Body of pancreas (tissue), 4 donors: Measurements from ENCODE around the gene ERCC2. TPM values are rescaled to one million over a fixed set of nuclear protein-coding genes. Genes with fewer than 3 reads are reported as not detected.
"Not testable (repeated sequence)": the region's sequence is repeated elsewhere in the genome, so short reads cannot be mapped to it uniquely, and the experiment has no call there.

Experiments
- ATAC-seq: fragments of 150-250 bp; one replicate; pipeline ENCODE4 v1.9.1; 2016
- DNase-seq, 4 donors: peaks; one replicate each; pipeline ENCODE4 v3.0.0-alpha.2; 2019
- H3K27ac ChIP-seq, 4 donors: fragments of 200-600 bp; sonication (generic); 1 replicate in 3 of 4; 2 replicates in 1 of 4; pipeline versions ENCODE4 v1.5.1 to v1.6.1; 2016 to 2019; ENCODE audit warnings: mild to moderate bottlenecking in 1 of 4, mixed read lengths in 1 of 4, moderate library complexity in 1 of 4
- H3K27me3 ChIP-seq, 2 donors: fragments of 200-600 bp; sonication (generic); one replicate each; pipeline ENCODE4 v1.6.0; 2016; ENCODE audit warnings: mild to moderate bottlenecking in 1 of 2
- H3K36me3 ChIP-seq, 2 donors: fragments of 200-600 bp; sonication (generic); replicated peaks in 1 of 2; 2 replicates each; pipeline ENCODE4 v1.5.1; 2016; ENCODE audit warnings: low read depth in 2 of 2; ENCODE audit not compliant: insufficient read depth in 1 of 2
- H3K4me1 ChIP-seq: fragments of 200-600 bp; sonication (generic); one replicate; pipeline ENCODE4 v1.6.0; 2016
- H3K4me3 ChIP-seq, 2 donors: fragments of 200-600 bp; sonication (generic); 1 replicate in 1 of 2; 2 replicates in 1 of 2; pipeline ENCODE4 v1.5.1; 2016 to 2019
- H3K9me3 ChIP-seq, 3 donors: fragments of 200-600 bp; sonication (generic); 1 replicate in 2 of 3; 2 replicates in 1 of 3; pipeline ENCODE4 v1.5.1; 2016
- CTCF ChIP-seq, 7 experiments: fragments of 450-650 bp in 4 of 7; fragments of 200-600 bp in 3 of 7; sonication (generic) in 3 of 7; IDR thresholded peaks; one replicate each; pipeline ENCODE4 v1.5.1; 2016 to 2019; ENCODE audit warnings: antibody characterized with exemption in 7 of 7
- POLR2A ChIP-seq, 3 donors: fragments of 450-650 bp; IDR thresholded peaks; one replicate each; pipeline ENCODE4 v1.6.1; 2016; ENCODE audit warnings: antibody characterized with exemption in 3 of 3, mild to moderate bottlenecking in 2 of 3
- WGBS, 2 donors: methylation state at CpG; one replicate each; pipeline ENCODE4 v1.1.5; 2017; 5-methylcytosine and 5-hydroxymethylcytosine counted together
- intact Hi-C: fragments of 100-400 bp; cut with DNase I; formaldehyde crosslinking; loops from one replicate; pipeline ENCODE4 v1.15.1; 2023
- total RNA-seq, 2 donors: library from RNA; depleted of rRNA; stranded (reverse); fragments of >200 nt; gene quantifications; one replicate each; pipeline ENCODE4 v1.1.0, GENCODE V29; 2016

The ERCC2 gene
- total RNA-seq, 2 donors from 2014 or later = 7.8 to 29.3 TPM

DNA sequence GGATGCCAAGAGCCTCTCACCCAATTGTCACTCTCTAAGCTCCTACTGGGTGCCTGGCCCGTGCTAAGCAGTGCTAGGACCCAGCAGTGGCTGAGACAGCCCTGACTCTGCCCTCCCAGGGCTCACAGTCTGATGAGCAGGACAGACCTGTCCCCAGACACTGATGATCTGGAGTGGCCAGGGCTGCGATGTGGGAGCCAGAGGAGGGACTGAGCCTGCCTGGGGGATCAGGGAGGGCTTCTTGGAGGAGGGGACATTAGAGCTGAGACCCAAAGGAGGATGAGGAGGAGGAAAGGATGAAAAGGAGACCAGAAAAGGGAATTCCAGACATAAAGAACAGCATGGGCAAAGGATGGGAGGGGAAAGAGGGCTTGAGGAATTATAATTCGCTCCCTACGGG lies 46.8 kb upstream of the ERCC2 start:
- ATAC-seq = no peak
- Histone ChIP-seq H3K4me1 (peaks cover 2% of the 10 kb centered on the region), H3K9me3 (no peaks in the 10 kb centered on the region), H3K4me3 (no peak overlapping the region), H3K36me3 (no peaks in the 10 kb centered on the region), H3K27ac (no peak overlapping the region), H3K27me3 (no peaks in the 10 kb centered on the region)
- TF ChIP-seq CTCF (IDR thresholded peaks at IDR 0.05) = no peak
- no peak for TF ChIP-seq POLR2A (IDR thresholded peaks at IDR 0.05)
- intact Hi-C loops = no loop called here
- WGBS, 2 donors = 91 to 92% methylated on average over 4 of the region's 4 CpGs
- DNase-seq = no peak

DNA sequence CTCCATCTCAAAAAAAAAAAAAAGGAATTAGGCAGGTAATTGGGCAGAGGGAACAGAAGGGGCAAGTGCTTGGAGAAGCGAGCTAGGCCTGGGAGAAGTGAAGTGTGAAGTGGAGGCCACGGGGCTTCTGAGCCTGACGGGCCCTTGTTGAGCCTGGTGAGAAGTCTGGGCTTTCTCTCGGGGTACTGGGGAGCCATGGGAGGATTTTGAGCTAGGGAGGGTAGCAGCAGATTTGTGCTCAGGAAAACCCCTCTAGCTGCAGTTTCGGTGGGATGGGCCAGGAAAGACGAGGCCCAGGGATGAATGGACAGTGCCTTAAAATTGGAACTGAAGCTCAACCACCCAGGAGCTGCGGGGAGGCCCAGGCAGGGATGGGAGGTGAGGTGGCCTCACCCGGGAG lies 44.1 kb upstream of the ERCC2 start:
- DNase-seq = no peak
- intact Hi-C loops = no loop called here
- H3K27ac ChIP-seq = no peak overlapping the region
- no peaks in the 10 kb centered on the region for H3K9me3 ChIP-seq
- H3K4me3 ChIP-seq = no peak overlapping the region
- ATAC-seq = no peak
- WGBS, 2 donors = 88 to 94% methylated on average over 7 to 8 of the region's 8 CpGs
- H3K27me3 ChIP-seq = no peaks in the 10 kb centered on the region
- H3K4me1 ChIP-seq = no peaks in the 10 kb centered on the region
- H3K36me3 ChIP-seq = no peaks in the 10 kb centered on the region
- no peak for TF ChIP-seq POLR2A (IDR thresholded peaks at IDR 0.05)
- no peak for TF ChIP-seq CTCF (IDR thresholded peaks at IDR 0.05)

GRCh38 chr19:45413497-45413896 lies 43.1 kb upstream of the ERCC2 start:
- ATAC-seq (no peak), DNase-seq (no peak)
- intact Hi-C loops = no loop called here
- H3K4me3 ChIP-seq = no peak overlapping the region
- H3K36me3 ChIP-seq = no peaks in the 10 kb centered on the region
- no peak for TF ChIP-seq CTCF (IDR thresholded peaks at IDR 0.05)
- no peak for TF ChIP-seq POLR2A (IDR thresholded peaks at IDR 0.05)
- no peak overlapping the region for H3K27ac ChIP-seq
- no peaks in the 10 kb centered on the region for H3K9me3 ChIP-seq
- H3K4me1 ChIP-seq = no peaks in the 10 kb centered on the region
- 88 to 98% methylated on average over 6 of the region's 6 CpGs for WGBS, 2 donors
- H3K27me3 ChIP-seq = no peaks in the 10 kb centered on the region

- intact Hi-C loops, H3K9me3 ChIP-seq, H3K4me3 ChIP-seq, ATAC-seq, H3K27me3 ChIP-seq, H3K27ac ChIP-seq, H3K36me3 ChIP-seq, DNase-seq: not testable (repeated sequence)
- H3K4me1 ChIP-seq = peaks cover 15% of the 10 kb centered on the region
- 87 to 89% methylated on average over 4 of the region's 4 CpGs for WGBS, 2 donors
Observed at GRCh38 chr19:45410330-45410729, 40.0 kb upstream of the ERCC2 start.

DNA sequence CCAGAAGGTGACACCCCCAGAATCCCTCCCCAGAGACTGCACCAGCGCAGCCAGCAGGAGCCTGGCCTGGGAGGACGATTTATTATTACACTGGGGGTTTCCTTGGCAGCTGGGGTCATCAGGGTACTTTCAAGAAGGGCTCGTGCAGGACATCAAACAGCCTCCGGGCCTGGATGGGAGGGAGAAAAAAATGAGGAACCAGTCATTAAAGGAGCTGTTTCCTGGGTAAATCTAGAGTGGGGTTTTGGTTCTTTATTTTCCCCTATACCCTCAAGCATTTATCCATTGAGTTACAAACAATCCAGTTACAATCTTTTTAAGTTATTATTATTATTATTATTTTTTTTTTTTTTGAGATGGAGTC lies 39.2 kb upstream of the ERCC2 start:
- intact Hi-C loops = no loop called here
- H3K27ac ChIP-seq = no peak overlapping the region
- TF ChIP-seq CTCF (IDR thresholded peaks at IDR 0.05) (no peak), POLR2A (IDR thresholded peaks at IDR 0.05) (no peak)
- H3K4me1 ChIP-seq = peaks cover 18% of the 10 kb centered on the region
- no peak overlapping the region for H3K4me3 ChIP-seq
- ATAC-seq = no peak
- H3K9me3 ChIP-seq = no peaks in the 10 kb centered on the region
- no peaks in the 10 kb centered on the region for H3K27me3 ChIP-seq
- 60 to 73% methylated on average over 4 of the region's 4 CpGs for WGBS, 2 donors
- H3K36me3 ChIP-seq = no peaks in the 10 kb centered on the region
- DNase-seq = no peak
